HEK293 (cell line): ENCODE results near the gene ZFX.

ENCODE experiments used
- SALL2 ChIP-seq: fragments of 450-650 bp; formaldehyde crosslinking; IDR thresholded peaks from 2 replicates; pipeline ENCODE4 v1.5.0; 2017; ENCODE audit warnings: missing biosample characterization, mild to moderate bottlenecking, missing genetic modification characterization, borderline replicate concordance
- ZBTB1 ChIP-seq: fragments of 450-650 bp; formaldehyde crosslinking; IDR thresholded peaks from 2 replicates; pipeline ENCODE4 v1.5.1; 2016; ENCODE audit warnings: missing biosample characterization, missing genetic modification characterization

GRCh38 chrX:24147165-24147564, 2.4 kb upstream of the ZFX start:
- TF ChIP-seq ZBTB1 (tag by site-specific recombination) (no peak), SALL2 (tag by site-specific recombination) (no peak)
